Breast epithelium (tissue), 4 donors: Measurements from ENCODE around the gene CEP112. TPM values are rescaled to one million over a fixed set of nuclear protein-coding genes. Genes with fewer than 3 reads are reported as not detected.
"Not testable (repeated sequence)": the region's sequence is repeated elsewhere in the genome, so short reads cannot be mapped to it uniquely, and the experiment has no call there.

ENCODE experiments used
- DNase-seq, 2 donors: peaks; one replicate each; pipeline ENCODE4 v3.0.0-alpha.2; 2019; ENCODE audit warnings: low spot score in 2 of 2
- H3K27ac ChIP-seq, 2 donors: fragments of 200-600 bp; sonication (generic) in 1 of 2; one replicate each; pipeline ENCODE4 v1.5.1; 2016 to 2019; ENCODE audit warnings: mild to moderate bottlenecking in 1 of 2
- H3K27me3 ChIP-seq, 2 donors: fragments of 200-600 bp; sonication (generic) in 1 of 2; one replicate each; pipeline versions ENCODE4 v1.5.1 to v1.6.0; 2017 to 2019; ENCODE audit warnings: control low read depth in 1 of 2, mild to moderate bottlenecking in 1 of 2
- H3K36me3 ChIP-seq: fragments of 200-600 bp; one replicate; pipeline ENCODE4 v1.5.1; 2019
- H3K4me1 ChIP-seq, 2 donors: fragments of 200-600 bp; sonication (generic); one replicate each; pipeline ENCODE4 v1.5.1; 2016 to 2019; ENCODE audit warnings: control low read depth in 1 of 2
- H3K4me3 ChIP-seq, 3 donors: fragments of 200-600 bp; sonication (generic); 1 replicate in 2 of 3; 2 replicates in 1 of 3; pipeline ENCODE4 v1.5.1; 2016 to 2019; ENCODE audit warnings: mild to moderate bottlenecking in 3 of 3, moderate library complexity in 2 of 3
- H3K9me3 ChIP-seq, 2 donors: fragments of 200-600 bp; sonication (generic) in 1 of 2; one replicate each; pipeline ENCODE4 v1.5.1; 2016 to 2019; ENCODE audit warnings: control low read depth in 1 of 2
- POLR2A ChIP-seq: fragments of 450-650 bp; IDR thresholded peaks from one replicate; pipeline ENCODE4 v1.6.1; 2016; ENCODE audit warnings: antibody characterized with exemption, mild to moderate bottlenecking, moderate library complexity
- POLR2AphosphoS5 ChIP-seq, 3 donors: sonication (generic); formaldehyde crosslinking; IDR thresholded peaks; one replicate each; pipeline ENCODE4 v1.6.1; 2017; ENCODE audit warnings: antibody characterized with exemption in 3 of 3
- intact Hi-C: fragments of 100-400 bp; cut with DNase I; formaldehyde crosslinking; loops from one replicate; pipeline ENCODE4 v1.15.1; 2023; ENCODE audit warnings: low total_unique reads
- total RNA-seq, 3 donors: library from RNA; depleted of rRNA; stranded (reverse); fragments of >200 nt; gene quantifications; one replicate each; pipeline ENCODE4 v1.1.0, GENCODE V29; 2016
- TF ChIP-seq, protein P1 (sequence below), 3 donors: fragments of 450-650 bp; IDR thresholded peaks; one replicate each; pipeline ENCODE4 v1.5.1; 2016 to 2017; ENCODE audit warnings: antibody characterized with exemption in 3 of 3, mild to moderate bottlenecking in 3 of 3, moderate library complexity in 3 of 3

CEP112 gene
- total RNA-seq, 3 donors from 2014 or later: 12.9 to 27.2 (median 18.0) TPM

DNA sequence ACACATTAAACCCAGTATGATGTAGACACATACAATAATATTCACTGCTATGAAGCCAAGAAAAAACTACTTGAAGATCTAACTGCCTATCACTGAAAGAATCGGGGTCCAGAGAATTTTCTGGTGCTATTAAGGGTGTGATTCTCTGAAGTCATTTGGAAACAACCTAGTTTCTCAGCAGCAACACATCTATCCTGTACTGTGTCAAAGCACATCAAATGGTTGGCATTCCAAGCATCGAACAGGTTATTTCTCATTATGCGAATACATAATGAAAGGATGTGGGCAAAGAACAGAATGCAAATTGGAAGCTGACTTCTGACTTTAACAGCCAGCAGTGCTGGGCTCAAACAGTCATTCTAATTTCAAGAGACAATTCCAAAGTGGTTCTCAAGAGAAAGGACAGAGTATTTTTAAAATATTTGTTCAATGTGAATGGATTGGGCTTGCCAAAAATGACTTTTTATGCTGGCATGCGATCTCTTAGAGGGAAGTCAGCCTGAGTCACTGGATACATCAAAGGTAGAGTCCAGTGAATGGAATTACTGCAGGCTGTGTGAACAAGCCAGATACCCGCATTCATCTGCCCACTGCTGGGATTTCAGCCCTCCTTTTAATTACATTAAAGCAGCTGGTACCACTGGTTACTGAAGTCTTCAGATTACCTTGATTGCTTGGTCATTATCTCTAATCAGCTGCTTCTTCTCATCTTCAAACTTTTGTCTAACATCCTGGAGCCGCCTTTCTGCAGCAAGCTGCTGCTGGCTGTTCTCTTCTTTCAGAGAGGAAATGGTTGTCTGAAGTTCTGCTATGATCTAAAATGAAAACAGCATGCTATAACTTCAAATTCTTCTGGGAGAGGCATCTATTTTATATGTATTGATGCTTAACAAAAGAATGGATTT is 449.3 kb downstream of the CEP112 start:
- peak overlapping the region; percentile 19 to 44 for H3K27ac ChIP-seq
- H3K9me3 ChIP-seq: no peaks in the 10 kb centered on the region
- H3K4me1 ChIP-seq: no peaks in the 10 kb centered on the region
- TF ChIP-seq, protein P1, sequence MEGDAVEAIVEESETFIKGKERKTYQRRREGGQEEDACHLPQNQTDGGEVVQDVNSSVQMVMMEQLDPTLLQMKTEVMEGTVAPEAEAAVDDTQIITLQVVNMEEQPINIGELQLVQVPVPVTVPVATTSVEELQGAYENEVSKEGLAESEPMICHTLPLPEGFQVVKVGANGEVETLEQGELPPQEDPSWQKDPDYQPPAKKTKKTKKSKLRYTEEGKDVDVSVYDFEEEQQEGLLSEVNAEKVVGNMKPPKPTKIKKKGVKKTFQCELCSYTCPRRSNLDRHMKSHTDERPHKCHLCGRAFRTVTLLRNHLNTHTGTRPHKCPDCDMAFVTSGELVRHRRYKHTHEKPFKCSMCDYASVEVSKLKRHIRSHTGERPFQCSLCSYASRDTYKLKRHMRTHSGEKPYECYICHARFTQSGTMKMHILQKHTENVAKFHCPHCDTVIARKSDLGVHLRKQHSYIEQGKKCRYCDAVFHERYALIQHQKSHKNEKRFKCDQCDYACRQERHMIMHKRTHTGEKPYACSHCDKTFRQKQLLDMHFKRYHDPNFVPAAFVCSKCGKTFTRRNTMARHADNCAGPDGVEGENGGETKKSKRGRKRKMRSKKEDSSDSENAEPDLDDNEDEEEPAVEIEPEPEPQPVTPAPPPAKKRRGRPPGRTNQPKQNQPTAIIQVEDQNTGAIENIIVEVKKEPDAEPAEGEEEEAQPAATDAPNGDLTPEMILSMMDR (IDR thresholded peaks at IDR 0.05): no peak
- TF ChIP-seq POLR2A (no peak), POLR2AphosphoS5 (IDR thresholded peaks at IDR 0.05) (no peak)
- no peak for DNase-seq
- H3K36me3 ChIP-seq: no peaks in the 10 kb centered on the region
- H3K27me3 ChIP-seq: no peaks in the 10 kb centered on the region
- intact Hi-C loops: no loop called here
- no peak overlapping the region for H3K4me3 ChIP-seq

DNA sequence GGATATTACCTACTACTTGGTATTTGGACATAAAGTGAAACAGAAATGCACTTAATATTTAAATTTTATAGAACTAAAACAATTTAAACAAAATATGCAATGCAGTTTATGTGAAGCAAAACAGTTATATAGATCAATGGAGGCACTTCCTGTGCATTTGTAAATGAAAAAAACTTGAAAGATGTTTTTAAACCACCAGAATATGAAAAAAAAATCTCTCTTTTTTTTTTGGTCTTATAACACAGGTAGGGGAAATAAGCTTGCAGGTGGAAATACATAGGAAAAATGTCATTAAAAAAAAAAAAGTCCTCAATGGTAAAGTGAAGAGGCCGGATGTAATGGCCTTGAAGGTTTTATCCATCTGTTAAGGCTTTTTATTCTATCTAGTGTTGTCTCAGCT is 450.2 kb downstream of the CEP112 start:
- no peak overlapping the region for H3K27ac ChIP-seq
- no peaks in the 10 kb centered on the region for H3K27me3 ChIP-seq
- no peaks in the 10 kb centered on the region for H3K4me1 ChIP-seq
- DNase-seq: no peak
- H3K4me3 ChIP-seq: no peak overlapping the region
- intact Hi-C loops: no loop called here
- TF ChIP-seq POLR2A (no peak), POLR2AphosphoS5 (IDR thresholded peaks at IDR 0.05) (no peak)
- TF ChIP-seq, protein P1 (IDR thresholded peaks at IDR 0.05): no peak
- H3K9me3 ChIP-seq: no peaks in the 10 kb centered on the region
- H3K36me3 ChIP-seq: no peaks in the 10 kb centered on the region

DNA sequence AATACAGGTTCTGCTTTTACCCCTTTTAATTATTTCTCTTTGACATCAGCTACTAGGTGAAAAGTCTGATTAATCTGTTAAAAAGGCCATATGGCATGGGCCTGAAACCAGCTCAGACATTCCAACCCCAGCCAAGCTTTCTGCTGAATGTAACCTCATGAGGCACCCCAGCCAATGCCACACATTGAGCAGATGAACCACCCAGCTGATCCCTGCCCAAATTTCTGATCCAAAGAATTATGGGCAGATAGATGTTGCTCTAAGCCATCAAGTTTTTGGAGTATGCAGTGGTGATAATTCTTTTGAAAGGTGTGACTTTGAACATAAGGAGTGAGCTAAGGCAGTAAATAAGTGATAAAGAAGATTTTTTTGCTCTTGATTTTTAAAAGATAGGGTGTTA is 452.9 kb downstream of the CEP112 start:
- no peak overlapping the region for H3K4me3 ChIP-seq
- intact Hi-C loops: no loop called here
- no peak for DNase-seq
- H3K27ac ChIP-seq: no peak overlapping the region
- no peaks in the 10 kb centered on the region for H3K36me3 ChIP-seq
- TF ChIP-seq POLR2A: no peak
- TF ChIP-seq, protein P1 (IDR thresholded peaks at IDR 0.05): no peak
- H3K9me3 ChIP-seq: no peaks in the 10 kb centered on the region
- H3K27me3 ChIP-seq: no peaks in the 10 kb centered on the region
- H3K4me1 ChIP-seq: no peaks in the 10 kb centered on the region

DNA sequence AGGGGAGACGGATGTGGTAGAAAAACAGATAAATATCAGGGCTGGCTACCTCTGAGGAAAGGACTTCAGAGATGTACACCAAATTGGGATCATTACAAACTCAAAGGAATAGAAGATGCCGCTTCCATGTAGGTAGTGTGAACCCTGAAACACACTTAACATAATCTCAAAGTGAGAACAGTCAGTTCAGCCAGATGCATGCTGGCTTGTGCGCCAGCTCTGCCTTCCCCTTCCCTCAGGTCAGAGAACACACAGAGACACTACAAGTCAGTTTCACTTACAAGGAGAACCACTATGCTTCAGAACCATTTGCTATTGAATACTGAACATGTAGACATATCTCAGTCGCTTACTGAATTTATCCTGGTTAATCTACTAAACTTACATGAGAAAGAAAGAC is 454.5 kb downstream of the CEP112 start:
- DNase-seq: no peak
- no peaks in the 10 kb centered on the region for H3K4me1 ChIP-seq
- no peak overlapping the region for H3K27ac ChIP-seq
- intact Hi-C loops: no loop called here
- H3K27me3 ChIP-seq: no peaks in the 10 kb centered on the region
- TF ChIP-seq POLR2A (no peak), POLR2AphosphoS5 (IDR thresholded peaks at IDR 0.05) (no peak)
- TF ChIP-seq, protein P1 (IDR thresholded peaks at IDR 0.05): no peak
- peaks cover 0 to 1% of the 10 kb centered on the region in 2 donors for H3K9me3 ChIP-seq
- H3K4me3 ChIP-seq: no peak overlapping the region
- H3K36me3 ChIP-seq: no peaks in the 10 kb centered on the region

DNA sequence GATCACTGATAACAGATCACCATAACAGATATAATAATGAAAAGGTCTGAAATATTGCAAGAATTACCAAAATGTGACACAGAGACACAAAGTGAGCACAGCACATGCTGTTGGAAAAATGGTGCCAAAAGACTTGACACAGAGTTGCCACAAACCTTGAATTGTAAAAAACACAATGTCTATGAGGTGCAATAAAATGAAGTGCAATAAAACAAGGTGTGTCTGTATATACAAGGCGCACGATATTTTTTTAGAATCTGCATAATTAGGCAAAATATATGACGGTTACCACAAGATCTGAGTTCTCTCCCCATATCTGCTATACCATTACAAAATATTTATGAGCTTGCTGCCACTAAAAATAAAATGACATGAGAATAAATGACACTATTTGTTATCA is 458.6 kb downstream of the CEP112 start:
- intact Hi-C loops: no loop called here
- no peaks in the 10 kb centered on the region for H3K27me3 ChIP-seq
- no peak for DNase-seq
- TF ChIP-seq POLR2AphosphoS5 (IDR thresholded peaks at IDR 0.05): no peak
- H3K27ac ChIP-seq: no peak overlapping the region
- H3K4me3 ChIP-seq: no peak overlapping the region
- H3K9me3 ChIP-seq: peaks cover 6% of the 10 kb centered on the region in 2 donors
- H3K4me1 ChIP-seq: no peaks in the 10 kb centered on the region
- H3K36me3 ChIP-seq: no peaks in the 10 kb centered on the region

DNA sequence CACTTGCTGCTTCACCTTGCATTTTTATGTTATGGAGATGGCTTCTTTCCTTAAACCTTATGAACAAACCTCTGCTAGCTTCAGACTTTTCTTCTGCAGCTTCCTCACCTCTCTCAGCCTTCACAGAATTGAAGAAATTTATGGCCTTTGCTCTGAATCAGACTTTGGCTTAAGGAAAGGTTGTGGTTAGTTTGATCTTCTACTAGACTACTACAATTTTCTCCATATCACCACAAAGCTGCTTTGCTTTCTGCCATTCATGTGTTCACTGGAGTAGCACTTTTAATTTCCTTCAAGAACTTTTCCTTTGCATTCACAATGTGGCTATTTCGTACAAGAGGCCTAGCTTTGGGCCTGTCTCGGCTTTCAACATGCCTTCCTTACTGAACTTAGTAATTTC is 459.3 kb downstream of the CEP112 start:
- intact Hi-C loops, H3K9me3 ChIP-seq, H3K4me3 ChIP-seq, H3K36me3 ChIP-seq, H3K27me3 ChIP-seq, H3K4me1 ChIP-seq, DNase-seq, H3K27ac ChIP-seq: not testable (repeated sequence)
